Measurements from ENCODE around the gene STKLD1. TPM values are rescaled to one million over a fixed set of nuclear protein-coding genes. Genes with fewer than 3 reads are reported as not detected.
A peak's percentile ranks its signal among the peaks of the same experiment; 100 is the strongest.

STKLD1 gene
- total and polyA plus RNA-seq, 2 donors (not counting 1 experiment from before 2014, with no cell fraction given), result 0.18 to 1.1 TPM

DNA sequence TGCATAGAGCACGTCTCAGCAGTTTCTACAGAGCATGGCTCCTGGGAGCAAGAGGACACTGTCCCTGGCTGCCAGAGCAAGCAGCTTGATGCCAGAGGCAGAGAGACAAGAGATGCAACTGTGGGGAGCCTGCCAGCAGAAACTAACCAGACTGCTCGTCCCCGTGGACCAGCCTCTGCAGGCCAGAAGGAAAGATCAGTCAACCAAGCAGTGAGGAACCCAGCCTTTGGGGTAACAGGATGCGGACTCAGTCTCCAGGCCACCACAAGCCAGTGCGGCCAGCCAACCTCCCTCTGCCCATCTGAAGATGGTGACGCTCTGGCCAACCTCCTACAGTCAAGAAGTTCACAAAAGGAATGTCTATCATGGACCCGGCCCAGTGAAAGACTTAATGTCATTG is 4.0 kb upstream of the STKLD1 start:
- H3K27ac ChIP-seq (ENCODE audit: low read length in 2 of 2), result no peak overlapping the region
- Mint-ChIP-seq H3K4me1 (peaks cover 57% of the 10 kb centered on the region), H3K27ac (no peak overlapping the region), H3K9me3 (ENCODE audit: insufficient read depth) (no peaks in the 10 kb centered on the region), H3K4me3 (peak overlapping the region; percentile 7), H3K27me3 (no peaks in the 10 kb centered on the region)
- WGBS (ENCODE audit: insufficient coverage), result 81% methylated on average over 6 of the region's 7 CpGs
- intact Hi-C loops (cut with micrococcal nuclease), result no loop called here
- CTCF ChIA-PET, result interaction anchor here (0.9 to 2.5 kb wide), 2 partner anchors 15 to 24 kb away, joined by 3 to 11 read pairs; partner anchors contain the start of genes RPL7A, SURF1 and SURF2
- TF ChIP-seq EZH2 (IDR thresholded peaks at IDR 0.05; ENCODE audit: borderline replicate concordance, insufficient read depth, low read depth, low read length, poor library complexity, severe bottlenecking), result no peak
- TF ChIP-seq, protein P1, sequence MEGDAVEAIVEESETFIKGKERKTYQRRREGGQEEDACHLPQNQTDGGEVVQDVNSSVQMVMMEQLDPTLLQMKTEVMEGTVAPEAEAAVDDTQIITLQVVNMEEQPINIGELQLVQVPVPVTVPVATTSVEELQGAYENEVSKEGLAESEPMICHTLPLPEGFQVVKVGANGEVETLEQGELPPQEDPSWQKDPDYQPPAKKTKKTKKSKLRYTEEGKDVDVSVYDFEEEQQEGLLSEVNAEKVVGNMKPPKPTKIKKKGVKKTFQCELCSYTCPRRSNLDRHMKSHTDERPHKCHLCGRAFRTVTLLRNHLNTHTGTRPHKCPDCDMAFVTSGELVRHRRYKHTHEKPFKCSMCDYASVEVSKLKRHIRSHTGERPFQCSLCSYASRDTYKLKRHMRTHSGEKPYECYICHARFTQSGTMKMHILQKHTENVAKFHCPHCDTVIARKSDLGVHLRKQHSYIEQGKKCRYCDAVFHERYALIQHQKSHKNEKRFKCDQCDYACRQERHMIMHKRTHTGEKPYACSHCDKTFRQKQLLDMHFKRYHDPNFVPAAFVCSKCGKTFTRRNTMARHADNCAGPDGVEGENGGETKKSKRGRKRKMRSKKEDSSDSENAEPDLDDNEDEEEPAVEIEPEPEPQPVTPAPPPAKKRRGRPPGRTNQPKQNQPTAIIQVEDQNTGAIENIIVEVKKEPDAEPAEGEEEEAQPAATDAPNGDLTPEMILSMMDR (IDR thresholded peaks at IDR 0.05), result no peak
- H3K36me3 ChIP-seq (replicated peaks in 1 of 2; ENCODE audit: control extremely low read depth in 1 of 2, control insufficient read depth in 1 of 2, extremely low read depth in 1 of 2, insufficient read depth in 2 of 2, low read length in 1 of 2), result peaks cover 0 to 33% of the 10 kb centered on the region in 2 experiments
- no peak overlapping the region for H3K4me3 ChIP-seq (ENCODE audit: control extremely low read depth in 1 of 5, extremely low read depth in 1 of 5, insufficient read depth in 1 of 5, low read depth in 2 of 5, low read length in 4 of 5)
- no peak overlapping the region for H2AFZ ChIP-seq (ENCODE audit: insufficient read depth, low read depth, low read length, poor library complexity, severe bottlenecking)
- peak overlapping the region; percentile 41 for H3K4me2 ChIP-seq (replicated peaks; ENCODE audit: low read depth, low read length, poor library complexity, severe bottlenecking)
- no peak for ATAC-seq (ENCODE audit: low read depth)
- DNase-seq, result no peak
- H3K4me1 ChIP-seq (ENCODE audit: control insufficient read depth in 2 of 2, insufficient read depth in 2 of 2, low read length in 2 of 2), result peaks cover 37 to 59% of the 10 kb centered on the region in 2 donors
- H4K20me1 ChIP-seq (ENCODE audit: control insufficient read depth, insufficient read depth, low read length, poor library complexity, severe bottlenecking), result peaks cover 83% of the 10 kb centered on the region
- peaks cover 87% of the 10 kb centered on the region for H3K79me2 ChIP-seq (ENCODE audit: control insufficient read depth, insufficient read depth, low read length)
- no peaks in the 10 kb centered on the region for H3K9me3 ChIP-seq (ENCODE audit: control extremely low read depth in 1 of 3, control insufficient read depth in 2 of 3, insufficient read depth in 1 of 3, low read length in 2 of 3)
- no peaks in the 10 kb centered on the region for H3K27me3 ChIP-seq (replicated peaks in 1 of 4; ENCODE audit: control extremely low read depth in 1 of 4, control insufficient read depth in 3 of 4, insufficient read depth in 4 of 4, low read length in 3 of 4)
- POLR2A ChIA-PET, result no interaction called here
- no peak overlapping the region for H3K9ac ChIP-seq (ENCODE audit: low read length)

DNA sequence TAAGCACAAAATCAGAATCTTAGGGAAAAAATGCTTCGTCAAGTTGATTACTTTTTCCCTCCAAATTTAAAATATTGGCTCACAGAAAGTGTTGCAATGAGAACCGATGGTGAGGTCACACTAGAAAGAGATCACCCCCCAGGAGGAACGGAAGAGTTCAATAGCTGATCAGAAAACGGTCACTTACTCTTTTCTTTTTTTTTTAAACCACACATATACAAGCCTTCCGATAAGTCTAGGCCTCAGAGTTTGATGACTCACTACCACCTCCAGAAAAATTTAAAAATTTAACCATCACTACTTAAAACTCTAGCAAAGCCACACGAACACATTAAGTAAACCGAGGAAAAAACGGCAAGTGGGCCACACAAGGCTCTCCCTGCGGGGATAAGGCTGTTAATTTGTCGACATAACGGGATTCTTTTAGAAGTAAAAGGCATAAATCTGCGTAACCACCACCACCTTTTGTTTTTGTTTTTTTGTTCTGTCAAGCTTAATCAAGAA is 1.5 kb upstream of the STKLD1 start:
- no peaks in the 10 kb centered on the region for H3K9me3 Mint-ChIP-seq (ENCODE audit: insufficient read depth)
- Histone ChIP-seq H3K9ac (ENCODE audit: low read length) (peak overlapping the region; percentile 84), H3K4me1 (ENCODE audit: control insufficient read depth in 2 of 2, insufficient read depth in 2 of 2, low read length in 2 of 2) (peaks cover 34 to 53% of the 10 kb centered on the region in 2 donors), H2AFZ (ENCODE audit: insufficient read depth, low read depth, low read length, poor library complexity, severe bottlenecking) (peak overlapping the region; percentile 91), H3K4me3 (ENCODE audit: control extremely low read depth in 1 of 5, extremely low read depth in 1 of 5, insufficient read depth in 1 of 5, low read depth in 2 of 5, low read length in 4 of 5) (peak overlapping the region; percentile 39 to 78 (median 66)), H3K27me3 (replicated peaks in 1 of 4; ENCODE audit: control extremely low read depth in 1 of 4, control insufficient read depth in 3 of 4, insufficient read depth in 4 of 4, low read length in 3 of 4) (no peaks in the 10 kb centered on the region), H4K20me1 (ENCODE audit: control insufficient read depth, insufficient read depth, low read length, poor library complexity, severe bottlenecking) (peaks cover 58% of the 10 kb centered on the region), H3K27ac (ENCODE audit: low read length in 2 of 2) (peak overlapping the region; percentile 18 to 91), H3K36me3 (replicated peaks in 1 of 2; ENCODE audit: control extremely low read depth in 1 of 2, control insufficient read depth in 1 of 2, extremely low read depth in 1 of 2, insufficient read depth in 2 of 2, low read length in 1 of 2) (peaks cover 0 to 20% of the 10 kb centered on the region in 2 experiments), H3K79me2 (ENCODE audit: control insufficient read depth, insufficient read depth, low read length) (peaks cover 62% of the 10 kb centered on the region), H3K9me3 (ENCODE audit: control extremely low read depth in 1 of 3, control insufficient read depth in 2 of 3, insufficient read depth in 1 of 3, low read length in 2 of 3) (no peaks in the 10 kb centered on the region), H3K4me2 (replicated peaks; ENCODE audit: low read depth, low read length, poor library complexity, severe bottlenecking) (peak overlapping the region; percentile 85)
- H3K27ac Mint-ChIP-seq, result peak overlapping the region; percentile 84
- ChIA-PET POLR2A (interaction anchor here (1.0 kb wide), 1 partner anchor 104 kb away, joined by 3 read pairs; the partner anchor contains the start of gene SLC2A6), CTCF (interaction anchor here (0.7 to 1.4 kb wide), 3 partner anchors 18 to 112 kb away, joined by 3 to 6 read pairs (median 3); partner anchors contain the start of genes SURF1 and SURF2)
- peak overlapping the region; percentile 94 for H3K4me3 Mint-ChIP-seq
- no peak for ATAC-seq (ENCODE audit: low read depth)
- TF ChIP-seq, protein P1 (IDR thresholded peaks at IDR 0.05), result no peak
- TF ChIP-seq EZH2 (IDR thresholded peaks at IDR 0.05; ENCODE audit: borderline replicate concordance, insufficient read depth, low read depth, low read length, poor library complexity, severe bottlenecking), result no peak
- no peaks in the 10 kb centered on the region for H3K27me3 Mint-ChIP-seq
- no peak for DNase-seq
- H3K4me1 Mint-ChIP-seq, result peaks cover 46% of the 10 kb centered on the region
- 47% methylated on average over 8 of the region's 12 CpGs for WGBS (ENCODE audit: insufficient coverage)
- intact Hi-C loops (cut with micrococcal nuclease), result no loop called here
